Measurements from ENCODE around the gene PLCD1. TPM values are rescaled to one million over a fixed set of nuclear protein-coding genes. Genes with fewer than 3 reads are reported as not detected.

PLCD1 gene
- total RNA-seq, 2 donors from 2014 or later = 7.9 to 12.2 TPM

- Histone ChIP-seq H3K27me3 (no peaks in the 10 kb centered on the region), H3K36me3 (replicated peaks in 1 of 2; ENCODE audit: insufficient read depth in 1 of 2, low read depth in 2 of 2) (peaks cover 0 to 2% of the 10 kb centered on the region in 2 donors), H3K4me1 (peaks cover 7% of the 10 kb centered on the region), H3K9me3 (no peaks in the 10 kb centered on the region), H3K4me3 (no peak overlapping the region), H3K27ac (no peak overlapping the region)
- no peak for ATAC-seq
- intact Hi-C loops (cut with DNase I) = no loop called here
- TF ChIP-seq POLR2A (IDR thresholded peaks at IDR 0.05) = no peak
- no peak for TF ChIP-seq CTCF (IDR thresholded peaks at IDR 0.05)
- no peak for DNase-seq
Measured at GRCh38 chr3:37971467-37971866, 58.0 kb downstream of the PLCD1 start.

GRCh38 chr3:37970802-37971201, 58.6 kb downstream of the PLCD1 start:
- Histone ChIP-seq H3K4me3 (no peak overlapping the region), H3K36me3 (replicated peaks in 1 of 2; ENCODE audit: insufficient read depth in 1 of 2, low read depth in 2 of 2) (no peaks in the 10 kb centered on the region), H3K27ac (no peak overlapping the region), H3K27me3 (no peaks in the 10 kb centered on the region), H3K4me1 (peaks cover 11% of the 10 kb centered on the region), H3K9me3 (no peaks in the 10 kb centered on the region)
- intact Hi-C loops (cut with DNase I) = no loop called here
- TF ChIP-seq POLR2A (IDR thresholded peaks at IDR 0.05) = no peak
- peak in 1 of 4 donors; percentile 35 for DNase-seq
- 65 to 73% methylated on average over 5 of the region's 5 CpGs for WGBS, 2 donors
- ATAC-seq = no peak

GRCh38 chr3:37969596-37970100, 59.8 kb downstream of the PLCD1 start:
- peak overlapping the region in 1 of 4 donors; percentile 8 for H3K27ac ChIP-seq
- no peaks in the 10 kb centered on the region for H3K36me3 ChIP-seq (replicated peaks in 1 of 2; ENCODE audit: insufficient read depth in 1 of 2, low read depth in 2 of 2)
- intact Hi-C loops (cut with DNase I) = loop anchor here (5.0 kb wide), 1 partner anchor 112 kb away; no protein-coding TSS in a partner anchor
- 78 to 81% methylated on average over 5 to 7 of the region's 7 CpGs for WGBS, 2 donors
- ATAC-seq (no peak), DNase-seq (no peak)
- TF ChIP-seq CTCF (IDR thresholded peaks at IDR 0.05) = no peak
- TF ChIP-seq POLR2A (IDR thresholded peaks at IDR 0.05) = no peak
- H3K4me1 ChIP-seq = peaks cover 23% of the 10 kb centered on the region
- no peak overlapping the region for H3K4me3 ChIP-seq
- H3K27me3 ChIP-seq = no peaks in the 10 kb centered on the region
- H3K9me3 ChIP-seq = no peaks in the 10 kb centered on the region

GRCh38 chr3:37968813-37969595, 60.4 kb downstream of the PLCD1 start:
- no peak for ATAC-seq
- Histone ChIP-seq H3K27me3 (no peaks in the 10 kb centered on the region), H3K27ac (peak overlapping the region in 1 of 4 donors; percentile 8), H3K36me3 (replicated peaks in 1 of 2; ENCODE audit: insufficient read depth in 1 of 2, low read depth in 2 of 2) (no peaks in the 10 kb centered on the region), H3K9me3 (no peaks in the 10 kb centered on the region), H3K4me3 (no peak overlapping the region), H3K4me1 (peaks cover 29% of the 10 kb centered on the region)
- TF ChIP-seq CTCF (IDR thresholded peaks at IDR 0.05) (no peak), POLR2A (IDR thresholded peaks at IDR 0.05) (no peak)
- DNase-seq = no peak
- 81 to 86% methylated on average over 13 to 15 of the region's 15 CpGs for WGBS, 2 donors
- intact Hi-C loops (cut with DNase I) = loop anchor here (5.0 kb wide), 1 partner anchor 112 kb away; no protein-coding TSS in a partner anchor

GRCh38 chr3:37968199-37968598, 61.2 kb downstream of the PLCD1 start:
- DNase-seq = no peak
- no peak for ATAC-seq
- Histone ChIP-seq H3K36me3 (replicated peaks in 1 of 2; ENCODE audit: insufficient read depth in 1 of 2, low read depth in 2 of 2) (no peaks in the 10 kb centered on the region), H3K27me3 (no peaks in the 10 kb centered on the region), H3K27ac (peak overlapping the region in 1 of 4 donors; percentile 8), H3K4me1 (peaks cover 35% of the 10 kb centered on the region), H3K9me3 (no peaks in the 10 kb centered on the region), H3K4me3 (no peak overlapping the region)
- 84 to 87% methylated on average over 9 of the region's 9 CpGs for WGBS, 2 donors
- TF ChIP-seq POLR2A (IDR thresholded peaks at IDR 0.05) = no peak
- no peak for TF ChIP-seq CTCF (IDR thresholded peaks at IDR 0.05)
- intact Hi-C loops (cut with DNase I) = loop anchor here (5.0 kb wide), 1 partner anchor 111 kb away; no protein-coding TSS in a partner anchor

Data from body of pancreas (tissue), 4 donors.